Uterus (tissue), 4 donors: Measurements from ENCODE around the gene PYHIN1. TPM values are rescaled to one million over a fixed set of nuclear protein-coding genes. Genes with fewer than 3 reads are reported as not detected.

Experiments
- DNase-seq, 2 donors: peaks; one replicate each; pipeline ENCODE4 v3.0.0-alpha.2; 2019 to 2020
- H3K27ac ChIP-seq, 2 donors: fragments of 200-600 bp; sonication (generic); 1 replicate in 1 of 2; 2 replicates in 1 of 2; pipeline ENCODE4 v1.5.1; 2016 to 2018
- H3K27me3 ChIP-seq, 2 donors: fragments of 200-600 bp; sonication (generic); one replicate each; pipeline ENCODE4 v1.5.1; 2018 to 2019; ENCODE audit warnings: control low read depth in 1 of 2
- H3K36me3 ChIP-seq, 2 donors: fragments of 200-600 bp; sonication (generic); one replicate each; pipeline ENCODE4 v1.5.1; 2019; ENCODE audit warnings: control low read depth in 1 of 2
- H3K4me1 ChIP-seq, 2 donors: fragments of 200-600 bp; sonication (generic); one replicate each; pipeline ENCODE4 v1.5.1; 2018 to 2019; ENCODE audit warnings: control low read depth in 1 of 2
- H3K4me3 ChIP-seq, 2 donors: fragments of 200-600 bp; sonication (generic); 1 replicate in 1 of 2; 2 replicates in 1 of 2; pipeline ENCODE4 v1.5.1; 2018 to 2019; ENCODE audit warnings: mild to moderate bottlenecking in 1 of 2
- H3K9me3 ChIP-seq, 2 donors: fragments of 200-600 bp; sonication (generic); one replicate each; pipeline ENCODE4 v1.5.1; 2019; ENCODE audit warnings: control low read depth in 1 of 2
- POLR2A ChIP-seq, 2 donors: fragments of 450-650 bp; IDR thresholded peaks; one replicate each; pipeline ENCODE4 v1.6.1; 2016; ENCODE audit warnings: antibody characterized with exemption in 2 of 2, mild to moderate bottlenecking in 1 of 2, moderate library complexity in 1 of 2
- intact Hi-C: fragments of 100-400 bp; cut with DNase I; formaldehyde crosslinking; loops from one replicate; pipeline ENCODE4 v1.15.1; 2023; ENCODE audit warnings: low total_unique reads
- total RNA-seq, 4 donors: library from RNA; depleted of rRNA in 3 of 4; stranded (reverse); fragments of >200 nt in 3 of 4; gene quantifications; one replicate each; pipeline versions ENCODE4 v1.1.0 to v1.2.4, GENCODE V29; 2014 to 2023
- TF ChIP-seq, protein P1 (sequence below), 4 experiments: fragments of 200-600 bp in 2 of 4; fragments of 450-650 bp in 2 of 4; sonication (generic) in 2 of 4; IDR thresholded peaks; one replicate each; pipeline ENCODE4 v1.5.1; 2016 to 2019; ENCODE audit warnings: antibody characterized with exemption in 4 of 4, mild to moderate bottlenecking in 2 of 4, moderate library complexity in 1 of 4
- donor health status: DM: yes; HTN: yes; CAD: no.

The PYHIN1 gene
- total RNA-seq, 4 donors from 2014 or later, result 0.46 to 5.6 TPM; not detected in 2

DNA sequence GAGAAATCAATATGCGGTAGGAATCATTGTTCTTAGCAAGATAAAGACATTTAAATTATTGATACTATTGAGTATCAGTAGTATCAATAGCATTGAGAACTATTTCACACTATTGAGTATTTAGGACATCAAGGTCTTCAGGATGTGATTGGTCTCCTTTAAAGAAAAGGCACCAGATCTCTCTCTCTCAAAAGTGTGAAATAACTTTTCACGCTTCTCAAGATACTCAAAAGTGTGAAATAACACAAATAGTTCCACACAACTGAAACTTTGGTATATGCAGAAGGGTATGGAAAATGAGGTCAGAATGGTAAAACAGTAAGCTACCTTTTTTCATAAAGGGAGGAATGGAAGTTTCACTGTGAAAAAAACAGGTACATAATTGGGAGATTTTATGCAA is 6.7 kb upstream of the PYHIN1 start:
- no peaks in the 10 kb centered on the region for H3K36me3 ChIP-seq
- H3K4me1 ChIP-seq, result no peaks in the 10 kb centered on the region
- TF ChIP-seq POLR2A (IDR thresholded peaks at IDR 0.05), result no peak
- TF ChIP-seq, protein P1, sequence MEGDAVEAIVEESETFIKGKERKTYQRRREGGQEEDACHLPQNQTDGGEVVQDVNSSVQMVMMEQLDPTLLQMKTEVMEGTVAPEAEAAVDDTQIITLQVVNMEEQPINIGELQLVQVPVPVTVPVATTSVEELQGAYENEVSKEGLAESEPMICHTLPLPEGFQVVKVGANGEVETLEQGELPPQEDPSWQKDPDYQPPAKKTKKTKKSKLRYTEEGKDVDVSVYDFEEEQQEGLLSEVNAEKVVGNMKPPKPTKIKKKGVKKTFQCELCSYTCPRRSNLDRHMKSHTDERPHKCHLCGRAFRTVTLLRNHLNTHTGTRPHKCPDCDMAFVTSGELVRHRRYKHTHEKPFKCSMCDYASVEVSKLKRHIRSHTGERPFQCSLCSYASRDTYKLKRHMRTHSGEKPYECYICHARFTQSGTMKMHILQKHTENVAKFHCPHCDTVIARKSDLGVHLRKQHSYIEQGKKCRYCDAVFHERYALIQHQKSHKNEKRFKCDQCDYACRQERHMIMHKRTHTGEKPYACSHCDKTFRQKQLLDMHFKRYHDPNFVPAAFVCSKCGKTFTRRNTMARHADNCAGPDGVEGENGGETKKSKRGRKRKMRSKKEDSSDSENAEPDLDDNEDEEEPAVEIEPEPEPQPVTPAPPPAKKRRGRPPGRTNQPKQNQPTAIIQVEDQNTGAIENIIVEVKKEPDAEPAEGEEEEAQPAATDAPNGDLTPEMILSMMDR (IDR thresholded peaks at IDR 0.05), result no peak
- no peak for DNase-seq
- intact Hi-C loops, result no loop called here
- no peak overlapping the region for H3K4me3 ChIP-seq
- H3K9me3 ChIP-seq, result peaks cover 0 to 6% of the 10 kb centered on the region in 2 donors
- no peak overlapping the region for H3K27ac ChIP-seq
- H3K27me3 ChIP-seq, result no peaks in the 10 kb centered on the region

DNA sequence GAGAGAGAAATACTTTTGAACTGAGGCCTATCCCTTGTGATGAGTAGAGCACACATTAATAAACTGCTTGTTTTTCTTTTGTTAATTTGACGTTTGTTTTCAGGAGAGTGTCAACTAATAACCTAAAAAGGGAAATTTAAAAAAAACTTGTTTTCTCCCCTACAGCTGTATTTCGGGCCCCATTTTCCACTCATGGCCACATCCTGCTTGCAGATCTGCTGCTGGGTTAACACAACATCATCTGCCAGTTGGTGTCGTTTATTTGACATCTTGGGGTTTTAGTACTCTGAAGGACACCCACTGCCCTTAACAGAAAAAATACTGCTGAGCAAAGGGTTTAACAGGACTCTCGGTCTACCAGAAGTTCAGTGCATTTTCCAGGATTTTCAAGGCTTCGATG is 848 bp upstream of the PYHIN1 start:
- Histone ChIP-seq H3K27ac (no peak overlapping the region), H3K4me3 (no peak overlapping the region), H3K36me3 (no peaks in the 10 kb centered on the region), H3K9me3 (peaks cover 0 to 6% of the 10 kb centered on the region in 2 donors), H3K4me1 (no peaks in the 10 kb centered on the region), H3K27me3 (no peaks in the 10 kb centered on the region)
- no peak for DNase-seq
- intact Hi-C loops, result no loop called here
- TF ChIP-seq, protein P1 (IDR thresholded peaks at IDR 0.05), result no peak
- no peak for TF ChIP-seq POLR2A (IDR thresholded peaks at IDR 0.05)

DNA sequence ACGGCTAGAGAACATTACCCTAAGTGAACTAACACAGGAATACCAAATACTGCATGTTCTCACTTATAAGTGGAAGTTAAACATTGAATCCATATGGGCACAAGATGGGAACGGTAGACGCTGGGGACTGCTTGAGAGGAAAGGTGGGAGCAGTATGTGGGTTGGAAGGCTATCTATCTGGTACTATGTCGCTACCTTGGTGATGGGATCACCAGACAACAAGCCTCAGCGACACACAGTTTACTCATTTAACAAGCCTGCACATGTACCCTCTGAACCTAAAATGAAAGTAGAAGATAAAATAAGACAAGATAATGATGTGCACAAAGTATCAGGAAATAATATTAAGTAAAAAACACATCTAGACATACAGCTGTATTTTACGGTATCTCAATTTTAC is 819 bp downstream of the PYHIN1 start:
- intact Hi-C loops, result no loop called here
- no peaks in the 10 kb centered on the region for H3K4me1 ChIP-seq
- no peak overlapping the region for H3K4me3 ChIP-seq
- no peaks in the 10 kb centered on the region for H3K36me3 ChIP-seq
- TF ChIP-seq POLR2A (IDR thresholded peaks at IDR 0.05), result no peak
- TF ChIP-seq, protein P1 (IDR thresholded peaks at IDR 0.05), result no peak
- DNase-seq, result no peak
- H3K27me3 ChIP-seq, result no peaks in the 10 kb centered on the region
- no peak overlapping the region for H3K27ac ChIP-seq
- H3K9me3 ChIP-seq, result peaks cover 0 to 3% of the 10 kb centered on the region in 2 donors

DNA sequence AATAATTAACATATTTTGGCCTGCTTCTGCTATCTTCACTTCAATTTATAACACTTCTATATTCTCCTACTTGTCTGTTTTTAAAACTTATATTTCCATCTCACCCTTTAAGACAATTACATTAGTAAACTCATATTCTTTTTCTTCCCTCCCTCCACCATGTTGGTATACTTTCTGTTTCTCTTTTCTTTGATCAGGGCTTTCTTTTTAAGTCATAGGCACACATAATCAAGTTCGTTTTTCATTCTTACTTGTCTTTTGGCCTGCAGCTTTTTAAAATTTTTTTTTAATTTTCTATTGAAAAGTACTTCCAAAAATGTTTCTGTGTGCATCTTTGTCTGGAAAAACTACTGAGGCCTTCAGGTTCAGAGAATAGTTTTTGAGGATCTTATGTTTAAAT is 2.3 kb downstream of the PYHIN1 start:
- intact Hi-C loops, result no loop called here
- Histone ChIP-seq H3K27me3 (no peaks in the 10 kb centered on the region), H3K27ac (no peak overlapping the region), H3K36me3 (no peaks in the 10 kb centered on the region), H3K9me3 (no peaks in the 10 kb centered on the region), H3K4me1 (no peaks in the 10 kb centered on the region), H3K4me3 (no peak overlapping the region)
- TF ChIP-seq, protein P1 (IDR thresholded peaks at IDR 0.05), result no peak
- TF ChIP-seq POLR2A (IDR thresholded peaks at IDR 0.05), result no peak
- no peak for DNase-seq

DNA sequence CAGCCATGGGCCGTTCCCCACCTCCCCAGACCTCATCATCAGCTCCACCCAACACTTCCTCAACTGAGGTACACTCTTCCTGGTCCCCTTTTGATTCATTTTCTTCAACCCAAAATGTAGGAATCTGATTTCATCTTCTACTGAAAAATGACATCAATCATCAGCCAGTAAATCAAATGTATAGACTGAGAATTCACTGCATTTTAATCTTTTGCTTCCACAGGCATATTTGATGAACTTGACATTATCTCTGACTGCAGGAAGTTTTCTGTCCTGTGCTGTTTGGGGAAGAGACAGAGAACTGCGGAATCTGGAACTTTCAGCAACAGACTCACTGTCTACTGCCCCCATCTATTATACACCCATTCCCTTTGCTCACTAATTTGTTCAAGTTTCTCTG is 7.8 kb downstream of the PYHIN1 start:
- Histone ChIP-seq H3K4me1 (no peaks in the 10 kb centered on the region), H3K27me3 (no peaks in the 10 kb centered on the region), H3K4me3 (no peak overlapping the region), H3K27ac (no peak overlapping the region), H3K36me3 (no peaks in the 10 kb centered on the region), H3K9me3 (no peaks in the 10 kb centered on the region)
- intact Hi-C loops, result no loop called here
- no peak for DNase-seq
- TF ChIP-seq, protein P1 (IDR thresholded peaks at IDR 0.05), result no peak
- no peak for TF ChIP-seq POLR2A (IDR thresholded peaks at IDR 0.05)
